Upper lobe of left lung (tissue), 6 donors: ENCODE results near the gene AGA. TPM values are rescaled to one million over a fixed set of nuclear protein-coding genes. Genes with fewer than 3 reads are reported as not detected.

Source experiments
- ATAC-seq, 2 donors: fragments of 200-7000 bp; cut with Tn5 transposase; one replicate each; pipeline ENCODE4 v1.9.1; 2022; ENCODE audit warnings: mild to moderate bottlenecking in 2 of 2, moderate library complexity in 2 of 2; ENCODE audit not compliant: low FRiP score in 2 of 2
- DNase-seq, 2 donors: peaks; one replicate each; pipeline ENCODE4 v3.0.0-alpha.2; 2019 to 2020
- H3K27ac ChIP-seq, 4 donors: fragments of 200-600 bp; sonication (generic); one replicate each; pipeline ENCODE4 v1.5.1; 2016 to 2019
- H3K27me3 ChIP-seq, 4 donors: fragments of 200-600 bp; sonication (generic); one replicate each; pipeline ENCODE4 v1.5.1; 2017 to 2019
- H3K36me3 ChIP-seq, 4 donors: fragments of 200-600 bp; sonication (generic); one replicate each; pipeline ENCODE4 v1.5.1; 2016 to 2019
- H3K4me1 ChIP-seq, 4 donors: fragments of 200-600 bp; sonication (generic); one replicate each; pipeline ENCODE4 v1.5.1; 2018 to 2019
- H3K4me3 ChIP-seq, 4 donors: fragments of 200-600 bp; sonication (generic); one replicate each; pipeline ENCODE4 v1.5.1; 2017 to 2019; ENCODE audit warnings: mild to moderate bottlenecking in 2 of 4, moderate library complexity in 1 of 4
- H3K9me3 ChIP-seq, 4 donors: fragments of 200-600 bp; sonication (generic); one replicate each; pipeline ENCODE4 v1.5.1; 2018 to 2019
- EP300 ChIP-seq, 4 donors: sonication (generic); formaldehyde crosslinking; IDR thresholded peaks; one replicate each; pipeline ENCODE4 v1.5.1; 2017; ENCODE audit warnings: antibody characterized with exemption in 4 of 4, control low read depth in 2 of 4
- POLR2A ChIP-seq, 4 donors: fragments of 450-650 bp; IDR thresholded peaks; one replicate each; pipeline ENCODE4 v1.5.1; 2016 to 2017; ENCODE audit warnings: antibody characterized with exemption in 4 of 4, mild to moderate bottlenecking in 2 of 4
- POLR2AphosphoS5 ChIP-seq, 2 donors: sonication (generic); formaldehyde crosslinking; IDR thresholded peaks; one replicate each; pipeline ENCODE4 v1.5.1; 2017; ENCODE audit warnings: antibody characterized with exemption in 2 of 2
- WGBS, 2 donors: methylation state at CpG; one replicate each; pipeline ENCODE4 v1.1.5; 2017 to 2018; 5-methylcytosine and 5-hydroxymethylcytosine counted together
- total RNA-seq, 6 donors: library from RNA; depleted of rRNA in 4 of 6; stranded (reverse); fragments of >200 nt in 4 of 6; gene quantifications; one replicate each; pipeline versions ENCODE4 v1.1.0 to v1.2.1, GENCODE V29; 2016 to 2021
- TF ChIP-seq, protein P1 (sequence below), 6 experiments: fragments of 450-650 bp in 4 of 6; fragments of 200-600 bp in 2 of 6; sonication (generic) in 2 of 6; IDR thresholded peaks; one replicate each; pipeline ENCODE4 v1.5.1; 2016 to 2019; ENCODE audit warnings: antibody characterized with exemption in 6 of 6
- donor health status: DM: no; HTN: no; CAD: no; lungs with moderate emphysema.
- donor health status: DM: no; HTN: yes; CAD: no; lungs with severe emphysema.

AGA gene
- total RNA-seq, 6 donors from 2014 or later, result 13.0 to 32.1 (median 25.9) TPM

- ATAC-seq (peak in 1 of 2 donors; percentile 32), DNase-seq (peak in 1 of 2 donors; percentile 55)
- no peak for TF ChIP-seq POLR2A (IDR thresholded peaks at IDR 0.05)
- TF ChIP-seq EP300 (IDR thresholded peaks at IDR 0.05), result no peak
- TF ChIP-seq, protein P1, sequence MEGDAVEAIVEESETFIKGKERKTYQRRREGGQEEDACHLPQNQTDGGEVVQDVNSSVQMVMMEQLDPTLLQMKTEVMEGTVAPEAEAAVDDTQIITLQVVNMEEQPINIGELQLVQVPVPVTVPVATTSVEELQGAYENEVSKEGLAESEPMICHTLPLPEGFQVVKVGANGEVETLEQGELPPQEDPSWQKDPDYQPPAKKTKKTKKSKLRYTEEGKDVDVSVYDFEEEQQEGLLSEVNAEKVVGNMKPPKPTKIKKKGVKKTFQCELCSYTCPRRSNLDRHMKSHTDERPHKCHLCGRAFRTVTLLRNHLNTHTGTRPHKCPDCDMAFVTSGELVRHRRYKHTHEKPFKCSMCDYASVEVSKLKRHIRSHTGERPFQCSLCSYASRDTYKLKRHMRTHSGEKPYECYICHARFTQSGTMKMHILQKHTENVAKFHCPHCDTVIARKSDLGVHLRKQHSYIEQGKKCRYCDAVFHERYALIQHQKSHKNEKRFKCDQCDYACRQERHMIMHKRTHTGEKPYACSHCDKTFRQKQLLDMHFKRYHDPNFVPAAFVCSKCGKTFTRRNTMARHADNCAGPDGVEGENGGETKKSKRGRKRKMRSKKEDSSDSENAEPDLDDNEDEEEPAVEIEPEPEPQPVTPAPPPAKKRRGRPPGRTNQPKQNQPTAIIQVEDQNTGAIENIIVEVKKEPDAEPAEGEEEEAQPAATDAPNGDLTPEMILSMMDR (IDR thresholded peaks at IDR 0.05), result no peak
- no peak for TF ChIP-seq POLR2AphosphoS5 (IDR thresholded peaks at IDR 0.05)
- Histone ChIP-seq H3K36me3 (no peaks in the 10 kb centered on the region), H3K9me3 (no peaks in the 10 kb centered on the region), H3K27me3 (no peaks in the 10 kb centered on the region), H3K4me3 (no peak overlapping the region), H3K27ac (no peak overlapping the region), H3K4me1 (no peaks in the 10 kb centered on the region)
- 92 to 93% methylated on average over 10 to 13 of the region's 13 CpGs for WGBS, 2 donors
These were observed 60.4 kb downstream of the AGA start for GRCh38 chr4:177381762-177382310.

Other genes with a start within 250 kb of the AGA start
- gene NEIL3, start 132.6 kb downstream of the AGA start, total RNA-seq, result 1 to 10 TPM in 1 of 6 donors, under 1 TPM in 3, not detected in 2; 0.39 to 1.0 (median 0.61) TPM